Stimulated activated CD4-positive, alpha-beta T cell treated with anti-CD3 and anti-CD28 coated beads, TNF-alpha, amount 100 ng/mL, for 24 hours (primary cell): ENCODE measurements around the gene SNTG2.
"Not testable (repeated sequence)": the region's sequence is repeated elsewhere in the genome, so short reads cannot be mapped to it uniquely, and the experiment has no call there.

Experiments
- DNase-seq, 3 experiments: peaks; one replicate each; pipeline ENCODE4 v3.0.0-alpha.2; 2020; ENCODE audit warnings: low read depth in 3 of 3

SNTG2 gene

DNA sequence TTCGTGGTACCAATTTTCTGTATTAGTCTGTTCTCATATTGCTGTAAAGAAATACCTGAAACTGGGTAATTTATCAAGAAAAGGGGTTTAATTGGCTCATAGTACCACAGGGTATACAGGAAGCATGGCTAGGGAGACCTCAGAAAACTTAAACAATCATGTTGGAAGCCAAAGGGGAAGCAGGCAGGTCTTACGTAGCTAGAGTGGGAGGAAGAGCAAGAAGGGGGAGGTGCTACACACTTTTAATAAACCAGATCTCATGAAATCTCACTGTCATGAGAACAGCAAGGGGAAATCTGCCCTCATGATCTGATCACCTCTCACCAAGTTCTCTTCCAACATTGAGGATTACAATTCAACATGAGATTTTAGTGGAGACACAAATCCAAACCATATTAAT, 235.8 kb downstream of the SNTG2 start:
- DNase-seq: no peak

DNA sequence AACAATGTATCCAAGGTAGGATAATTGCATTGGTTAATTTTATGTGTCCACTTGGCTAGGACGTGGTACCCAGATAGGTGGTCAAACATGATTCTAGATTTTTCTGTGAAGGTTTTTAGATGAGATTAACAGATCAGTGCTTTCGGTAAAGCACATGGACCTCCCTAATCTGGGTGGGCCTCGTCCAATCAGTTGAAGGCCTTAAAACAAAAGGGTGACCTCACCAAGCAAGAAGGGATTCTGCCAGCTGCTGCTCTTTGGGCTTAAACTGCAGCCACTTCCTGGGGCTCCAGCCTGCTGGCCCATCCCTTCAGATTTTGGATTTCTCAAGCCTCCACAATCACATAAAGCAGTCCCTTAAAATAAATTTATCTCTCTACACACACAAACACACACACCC, 236.5 kb downstream of the SNTG2 start:
- DNase-seq: no peak

DNA sequence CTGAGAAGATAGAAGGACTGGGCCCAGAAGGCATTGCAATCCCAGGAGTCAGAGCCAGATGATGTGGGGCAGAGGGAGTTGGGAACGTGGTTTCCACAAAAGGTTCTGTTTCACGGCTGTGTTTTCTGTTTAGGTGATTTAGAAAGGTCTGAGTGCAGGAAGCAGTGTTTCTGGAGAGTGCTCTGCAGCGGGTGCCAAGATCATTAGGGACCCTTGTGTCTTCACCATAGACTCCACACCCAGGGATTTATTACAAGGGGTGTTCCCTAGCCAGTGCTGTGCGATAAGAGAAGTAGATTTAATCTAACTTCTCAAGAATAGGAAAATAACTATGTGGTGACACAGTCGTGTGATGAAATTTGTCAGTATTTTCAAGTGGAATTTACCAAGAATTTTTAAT, 241.5 kb downstream of the SNTG2 start:
- DNase-seq: no peak

DNA sequence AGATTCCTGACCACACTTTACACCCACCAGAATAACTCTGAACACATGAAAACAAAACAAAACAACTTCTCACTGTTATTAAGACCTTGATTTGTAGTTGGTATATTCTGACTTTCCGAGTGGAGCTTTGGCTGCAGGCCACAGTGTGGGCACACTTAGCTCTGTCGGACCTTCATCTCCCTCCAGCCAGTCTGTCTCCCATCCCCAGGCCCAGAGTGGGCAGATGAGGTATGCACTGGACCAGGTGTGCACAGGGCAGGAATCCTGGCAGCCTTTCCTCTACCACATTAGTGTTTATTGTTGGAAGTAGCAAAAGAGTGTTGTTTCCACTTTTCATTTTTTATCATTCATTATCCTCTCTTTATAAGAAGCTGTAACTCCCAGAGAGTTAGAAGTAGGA, 243.2 kb downstream of the SNTG2 start:
- no peak for DNase-seq

- DNase-seq: no peak
Observed at GRCh38 chr2:1203772-1204171, 253.1 kb downstream of the SNTG2 start.

DNA sequence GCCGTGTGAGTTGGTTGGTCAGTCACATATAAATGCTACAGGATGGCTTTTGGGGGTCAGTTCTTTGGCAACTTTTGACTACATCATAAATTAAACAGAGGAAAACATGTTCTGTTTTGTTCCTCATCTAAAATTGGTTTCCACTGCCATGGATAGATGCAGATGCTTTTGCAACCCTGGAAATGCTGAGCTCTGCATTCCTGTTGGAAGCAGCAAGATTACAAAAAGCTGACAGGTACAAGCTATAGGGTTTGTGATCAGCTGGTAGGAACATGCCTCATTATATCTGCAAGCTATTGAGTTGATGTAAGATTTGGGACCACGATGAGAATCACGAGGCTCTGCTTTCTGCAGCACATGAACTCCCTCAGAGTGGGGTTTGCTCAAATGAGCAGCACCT, 255.2 kb downstream of the SNTG2 start:
- no peak for DNase-seq

DNA sequence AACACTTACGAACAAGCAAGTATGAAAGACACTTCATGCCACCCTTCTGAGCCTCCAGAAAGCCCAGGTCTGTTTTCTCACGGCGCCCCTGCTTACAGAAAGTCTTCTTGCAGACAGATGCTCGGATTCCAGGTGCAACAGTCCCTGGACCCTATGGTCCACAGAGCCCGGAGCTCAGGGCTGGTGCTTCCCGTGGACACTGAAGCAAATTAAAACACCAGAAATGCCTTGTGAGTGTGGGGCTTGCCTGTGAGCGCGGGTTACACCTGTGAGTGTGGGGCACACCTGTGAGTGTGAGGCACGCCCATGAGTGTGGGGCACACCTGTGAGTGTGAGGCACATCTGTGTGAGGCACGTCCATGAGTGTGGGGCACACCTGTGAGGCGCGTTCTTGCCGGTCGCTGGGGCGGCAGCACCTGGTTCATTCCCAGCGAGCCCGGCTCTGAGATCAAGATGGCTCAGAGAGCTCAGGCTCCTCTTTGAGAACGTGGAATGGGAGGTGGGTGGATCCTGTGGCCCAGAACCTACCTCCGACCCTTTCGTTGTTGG, 257.4 kb downstream of the SNTG2 start:
- DNase-seq: no peak

DNA sequence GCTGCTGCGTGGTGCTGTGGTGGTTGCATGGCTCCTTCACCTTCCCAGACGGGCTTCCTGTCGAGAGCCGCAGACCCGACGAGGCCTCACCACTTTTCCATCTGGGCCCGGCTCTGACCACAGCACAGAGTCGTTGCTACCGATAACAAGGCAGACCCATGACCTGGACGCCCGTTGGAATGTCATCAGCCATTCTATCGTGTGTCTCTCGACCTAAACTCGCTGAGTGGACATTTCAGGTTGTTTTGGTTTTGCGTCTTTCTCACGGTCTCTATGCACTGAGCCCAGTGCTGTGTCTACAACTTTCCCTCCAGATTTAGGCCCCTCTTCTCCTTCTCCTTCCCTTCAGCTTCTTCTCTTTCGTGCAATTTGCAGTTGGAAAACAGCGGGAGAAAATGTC, 257.9 kb downstream of the SNTG2 start:
- DNase-seq: no peak

DNA sequence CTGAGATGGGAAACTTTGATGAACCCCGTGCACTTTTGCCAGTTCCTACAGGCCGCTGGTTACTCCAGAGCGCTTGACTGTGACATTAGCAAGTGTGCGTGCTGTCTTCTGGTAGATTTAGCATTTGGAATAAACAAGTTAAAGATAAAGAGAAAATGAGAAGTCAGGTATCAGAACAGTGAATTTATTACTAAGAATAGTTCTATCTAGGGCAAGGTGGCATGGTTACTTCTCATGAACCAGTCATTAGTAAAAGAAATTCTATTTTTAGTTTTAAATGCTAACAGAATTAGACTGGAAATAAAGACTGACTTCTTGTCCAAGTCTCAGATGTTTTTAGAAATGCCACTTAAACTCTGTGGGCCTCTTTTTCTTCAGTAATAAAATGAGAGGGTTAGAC, 258.6 kb downstream of the SNTG2 start:
- no peak for DNase-seq

GRCh38 chr2:1209761-1210160, 259.1 kb downstream of the SNTG2 start:
- DNase-seq: no peak

- no peak for DNase-seq
Observed at GRCh38 chr2:1210352-1210751, 259.7 kb downstream of the SNTG2 start.

GRCh38 chr2:1219901-1220573, 269.4 kb downstream of the SNTG2 start:
- no peak for DNase-seq

GRCh38 chr2:1222056-1222455, 271.4 kb downstream of the SNTG2 start:
- no peak for DNase-seq

DNA sequence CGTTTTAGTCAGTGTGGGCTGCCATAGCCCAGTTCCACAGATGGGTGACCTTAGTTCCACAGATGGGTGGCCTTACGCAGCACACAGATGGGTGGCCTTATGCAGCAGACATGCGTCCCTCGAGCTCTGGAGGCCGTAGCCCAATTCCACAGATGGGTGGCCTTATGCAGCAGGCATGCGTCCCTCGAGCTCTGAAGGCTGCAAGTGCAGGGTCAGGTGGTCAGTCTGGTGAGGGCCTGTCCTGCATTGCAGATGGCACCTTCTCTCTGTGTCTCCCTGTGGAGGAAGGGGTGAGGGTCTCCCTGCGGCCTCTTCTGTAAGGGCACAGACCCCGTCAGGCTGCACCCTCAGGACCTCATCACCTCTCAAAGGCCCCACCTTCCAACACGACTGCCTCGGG, 273.1 kb downstream of the SNTG2 start:
- no peak for DNase-seq

GRCh38 chr2:1224901-1225300, 274.3 kb downstream of the SNTG2 start:
- DNase-seq: no peak

- no peak for DNase-seq
Observed at GRCh38 chr2:1226766-1227165, 276.1 kb downstream of the SNTG2 start.

DNA sequence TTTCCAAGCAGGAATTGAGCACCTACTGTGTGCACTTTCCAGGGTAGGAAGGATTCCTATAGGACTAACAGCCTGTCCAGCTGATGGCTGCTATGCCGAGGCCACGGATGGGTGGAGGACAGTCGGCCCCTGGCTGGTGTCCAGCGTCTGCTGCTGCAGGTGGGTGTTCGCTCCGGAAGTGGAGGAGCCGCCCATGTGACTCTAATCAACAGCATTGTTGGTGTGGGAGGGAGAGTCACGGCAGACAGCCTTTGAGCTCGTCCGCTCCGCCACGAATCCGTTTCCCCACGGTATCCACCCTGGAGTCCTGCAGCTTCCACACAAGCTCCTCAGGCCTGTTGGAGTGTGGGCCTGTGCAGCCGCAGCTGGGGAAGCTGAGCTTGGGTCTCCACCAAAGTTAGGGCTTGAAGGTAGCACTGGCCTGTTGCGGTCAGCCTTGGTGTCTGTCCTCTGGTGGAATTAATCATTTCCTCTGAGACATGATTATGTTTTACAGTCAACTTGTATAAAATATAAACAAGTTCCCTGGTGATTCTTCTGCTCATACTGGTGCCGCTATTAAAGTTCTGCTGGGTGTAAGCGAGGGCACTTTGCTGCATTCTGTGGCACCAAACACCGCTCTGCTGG, 276.7 kb downstream of the SNTG2 start:
- no peak for DNase-seq

DNA sequence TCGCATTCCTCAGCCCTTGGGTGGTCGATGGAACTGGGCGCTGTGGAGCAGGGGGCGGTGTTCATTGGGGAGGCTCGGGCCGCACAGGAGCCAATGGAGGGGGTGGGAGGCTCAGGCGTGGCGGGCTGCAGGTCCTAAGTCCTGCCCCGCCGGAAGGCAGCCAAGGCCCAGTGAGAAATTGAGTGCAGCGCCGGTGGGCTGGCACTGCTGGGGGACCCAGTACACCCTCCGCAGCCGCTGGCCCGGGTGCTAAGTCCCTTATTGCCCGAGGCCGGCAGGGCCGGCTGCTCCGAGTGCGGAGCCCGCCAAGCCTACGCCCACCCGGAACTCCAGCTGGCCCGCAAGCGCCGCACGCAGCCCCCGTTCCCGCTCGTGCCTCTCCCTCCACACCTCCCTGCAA, 278.9 kb downstream of the SNTG2 start:
- not testable (repeated sequence) for DNase-seq

GRCh38 chr2:1230155-1230893, 279.7 kb downstream of the SNTG2 start:
- DNase-seq: no peak

GRCh38 chr2:1231466-1232063, 280.9 kb downstream of the SNTG2 start:
- no peak for DNase-seq

DNA sequence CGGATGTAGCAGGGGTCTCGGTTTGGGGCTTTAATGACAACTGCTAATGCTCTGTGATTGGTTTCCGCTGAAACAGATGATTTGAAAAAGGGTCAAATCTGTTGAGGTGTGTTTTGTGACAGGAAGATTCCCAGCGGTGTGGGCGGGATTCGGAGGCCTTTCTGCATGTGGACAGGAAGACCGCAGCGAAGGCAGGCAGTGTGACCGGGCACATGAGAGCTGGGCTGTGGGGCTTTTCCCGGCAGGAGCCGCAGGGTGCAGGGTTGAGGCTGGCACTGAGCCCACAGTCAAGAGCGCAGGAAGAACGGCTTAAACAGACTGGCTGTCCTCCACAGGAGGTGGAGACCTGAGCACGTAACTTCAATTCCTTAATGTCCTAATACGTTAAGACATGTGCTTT, 282.6 kb downstream of the SNTG2 start:
- no peak for DNase-seq

GRCh38 chr2:1234731-1235308, 284.2 kb downstream of the SNTG2 start:
- no peak for DNase-seq
